Measurements from ENCODE around the gene RANBP10.

Gene RANBP10

GRCh38 chr16:67762385-67762784, 44.0 kb downstream of the RANBP10 start:
- Histone ChIP-seq H3K36me3 (ENCODE audit: low read depth) (no peaks in the 10 kb centered on the region), H3K4me1 (ENCODE audit: insufficient read depth, poor library complexity, severe bottlenecking) (no peaks in the 10 kb centered on the region), H3K9me3 (ENCODE audit: severe bottlenecking) (no peaks in the 10 kb centered on the region), H3K4me3 (ENCODE audit: severe bottlenecking) (no peak overlapping the region), H3K27ac (ENCODE audit: poor library complexity, severe bottlenecking) (no peak overlapping the region), H3K27me3 (ENCODE audit: insufficient read depth, poor library complexity, severe bottlenecking) (no peaks in the 10 kb centered on the region)
- ATAC-seq (ENCODE audit: low read depth): no peak
- DNase-seq (ENCODE audit: low spot score): no peak
- TF ChIP-seq CTCF (IDR thresholded peaks at IDR 0.05; ENCODE audit: poor library complexity, severe bottlenecking): no peak

DNA sequence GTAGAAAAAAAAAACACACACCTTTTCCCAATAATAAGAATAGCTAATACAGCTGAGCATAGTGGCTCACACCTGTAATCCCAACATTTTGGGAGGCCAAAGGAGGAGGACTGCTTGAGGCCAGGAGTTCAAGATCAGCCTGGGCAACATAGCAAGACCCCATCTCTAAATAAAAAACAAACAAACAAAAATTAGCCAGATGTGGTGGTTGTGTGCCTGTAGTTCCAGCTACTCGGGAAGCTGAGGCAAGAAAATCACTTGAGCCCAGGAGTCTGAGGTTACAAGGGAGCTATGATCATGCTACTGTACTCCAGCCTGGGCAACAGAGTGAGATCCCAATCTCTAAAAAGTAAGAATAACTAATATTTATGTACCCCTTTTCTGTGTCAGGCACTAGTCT, 44.4 kb downstream of the RANBP10 start:
- Histone ChIP-seq H3K9me3 (ENCODE audit: severe bottlenecking) (no peaks in the 10 kb centered on the region), H3K27me3 (ENCODE audit: insufficient read depth, poor library complexity, severe bottlenecking) (no peaks in the 10 kb centered on the region), H3K36me3 (ENCODE audit: low read depth) (no peaks in the 10 kb centered on the region), H3K27ac (ENCODE audit: poor library complexity, severe bottlenecking) (no peak overlapping the region), H3K4me1 (ENCODE audit: insufficient read depth, poor library complexity, severe bottlenecking) (no peaks in the 10 kb centered on the region), H3K4me3 (ENCODE audit: severe bottlenecking) (no peak overlapping the region)
- no peak for ATAC-seq (ENCODE audit: low read depth)
- no peak for TF ChIP-seq CTCF (IDR thresholded peaks at IDR 0.05; ENCODE audit: poor library complexity, severe bottlenecking)
- DNase-seq (ENCODE audit: low spot score): no peak

DNA sequence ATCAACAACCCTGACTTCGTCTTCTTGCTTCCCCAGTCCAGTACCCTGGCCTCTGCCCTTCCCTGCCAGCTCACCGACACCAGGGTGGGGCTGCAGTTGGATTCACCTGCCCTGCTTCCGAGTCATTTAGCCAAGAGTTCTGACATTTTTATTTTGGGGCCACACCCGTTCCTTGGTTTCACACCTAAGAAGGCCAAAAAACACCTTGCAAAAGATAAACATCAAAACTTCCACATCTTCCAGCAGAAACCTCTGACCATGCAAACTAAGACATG, 45.5 kb downstream of the RANBP10 start:
- DNase-seq (ENCODE audit: low spot score): no peak
- Histone ChIP-seq H3K4me3 (ENCODE audit: severe bottlenecking) (no peak overlapping the region), H3K27me3 (ENCODE audit: insufficient read depth, poor library complexity, severe bottlenecking) (no peaks in the 10 kb centered on the region), H3K36me3 (ENCODE audit: low read depth) (no peaks in the 10 kb centered on the region), H3K4me1 (ENCODE audit: insufficient read depth, poor library complexity, severe bottlenecking) (no peaks in the 10 kb centered on the region), H3K27ac (ENCODE audit: poor library complexity, severe bottlenecking) (no peak overlapping the region), H3K9me3 (ENCODE audit: severe bottlenecking) (no peaks in the 10 kb centered on the region)
- TF ChIP-seq CTCF (IDR thresholded peaks at IDR 0.05; ENCODE audit: poor library complexity, severe bottlenecking): no peak
- no peak for ATAC-seq (ENCODE audit: low read depth)

DNA sequence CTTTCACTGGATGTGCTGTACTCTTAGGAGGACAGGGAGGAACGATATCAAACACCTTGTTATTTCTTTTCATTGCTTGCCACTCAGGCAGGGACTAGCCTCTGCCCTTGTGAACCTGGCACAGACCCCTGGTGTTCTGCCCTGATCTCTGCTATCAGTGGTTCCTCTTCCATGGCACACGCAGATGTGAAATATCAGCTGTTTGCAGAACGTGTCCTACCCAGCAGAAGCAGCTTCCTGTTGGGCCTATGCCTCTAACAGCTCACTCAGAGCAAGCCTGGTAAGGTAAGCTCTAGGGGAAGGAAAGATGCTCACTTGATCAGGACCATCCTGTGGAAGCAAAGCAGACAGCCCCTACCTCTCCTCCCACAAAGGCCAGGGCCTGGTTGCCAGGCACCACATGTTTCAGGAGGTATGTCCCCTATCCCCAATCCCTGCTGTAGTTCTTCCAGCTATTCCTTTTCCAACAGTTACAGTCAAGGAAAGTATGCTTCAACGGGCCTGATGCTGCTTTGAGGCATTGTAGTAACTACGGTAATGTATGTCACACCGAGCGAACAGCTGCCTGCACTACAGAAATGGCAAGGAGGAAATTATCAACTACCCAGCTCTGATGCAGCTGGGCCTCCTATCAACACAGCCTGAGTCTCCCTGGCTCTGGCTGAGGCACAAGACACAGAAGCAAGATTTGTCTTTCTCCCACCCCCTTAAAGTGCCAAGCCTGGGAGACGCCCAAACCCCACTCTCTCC, 46.0 kb downstream of the RANBP10 start:
- no peak for DNase-seq (ENCODE audit: low spot score)
- Histone ChIP-seq H3K4me3 (ENCODE audit: severe bottlenecking) (no peak overlapping the region), H3K9me3 (ENCODE audit: severe bottlenecking) (no peaks in the 10 kb centered on the region), H3K27me3 (ENCODE audit: insufficient read depth, poor library complexity, severe bottlenecking) (no peaks in the 10 kb centered on the region), H3K36me3 (ENCODE audit: low read depth) (no peaks in the 10 kb centered on the region), H3K4me1 (ENCODE audit: insufficient read depth, poor library complexity, severe bottlenecking) (no peaks in the 10 kb centered on the region), H3K27ac (ENCODE audit: poor library complexity, severe bottlenecking) (no peak overlapping the region)
- ATAC-seq (ENCODE audit: low read depth): no peak
- no peak for TF ChIP-seq CTCF (IDR thresholded peaks at IDR 0.05; ENCODE audit: poor library complexity, severe bottlenecking)

- H3K27ac ChIP-seq (ENCODE audit: poor library complexity, severe bottlenecking): no peak overlapping the region
- no peaks in the 10 kb centered on the region for H3K9me3 ChIP-seq (ENCODE audit: severe bottlenecking)
- no peak for TF ChIP-seq CTCF (IDR thresholded peaks at IDR 0.05; ENCODE audit: poor library complexity, severe bottlenecking)
- DNase-seq (ENCODE audit: low spot score) (no peak), ATAC-seq (ENCODE audit: low read depth) (no peak)
- H3K4me3 ChIP-seq (ENCODE audit: severe bottlenecking): no peak overlapping the region
- H3K27me3 ChIP-seq (ENCODE audit: insufficient read depth, poor library complexity, severe bottlenecking): no peaks in the 10 kb centered on the region
- no peaks in the 10 kb centered on the region for H3K36me3 ChIP-seq (ENCODE audit: low read depth)
- H3K4me1 ChIP-seq (ENCODE audit: insufficient read depth, poor library complexity, severe bottlenecking): no peaks in the 10 kb centered on the region
Measured at GRCh38 chr16:67758966-67759365, 47.4 kb downstream of the RANBP10 start.
